ENCODE measurements around the gene USP11. TPM values are rescaled to one million over a fixed set of nuclear protein-coding genes. Genes with fewer than 3 reads are reported as not detected.

USP11 gene
- total and polyA plus RNA-seq, 7 donors = 4.9 to 37.7 (median 21.8) TPM

- Histone ChIP-seq H3K4me3 (no peak overlapping the region), H3K9me3 (no peaks in the 10 kb centered on the region), H3K27ac (peak overlapping the region in 1 of 4 donors; percentile 62), H3K4me1 (peaks cover 0 to 53% (median 36%) of the 10 kb centered on the region in 4 donors), H3K27me3 (no peaks in the 10 kb centered on the region), H3K36me3 (peaks cover 34 to 49% (median 46%) of the 10 kb centered on the region in 4 donors)
- DNase-seq = no peak
- WGBS, 2 donors = 80 to 88% methylated on average over 10 of the region's 10 CpGs
- intact Hi-C loops (cut with DNase I) = no loop called here
- TF ChIP-seq EP300 (IDR thresholded peaks at IDR 0.05) (no peak), POLR2AphosphoS5 (IDR thresholded peaks at IDR 0.05) (no peak), CTCF (IDR thresholded peaks at IDR 0.05) (no peak), POLR2A (IDR thresholded peaks at IDR 0.05) (no peak)
Measured at GRCh38 chrX:47198026-47198686, 34.7 kb upstream of the USP11 start.

GRCh38 chrX:47198687-47199080 lies 34.1 kb upstream of the USP11 start:
- 83 to 85% methylated on average over 15 of the region's 15 CpGs for WGBS, 2 donors
- Histone ChIP-seq H3K36me3 (peaks cover 37 to 52% (median 50%) of the 10 kb centered on the region in 4 donors), H3K27me3 (no peaks in the 10 kb centered on the region), H3K4me3 (no peak overlapping the region), H3K27ac (peak overlapping the region in 1 of 4 donors; percentile 62), H3K9me3 (no peaks in the 10 kb centered on the region), H3K4me1 (peaks cover 0 to 51% (median 36%) of the 10 kb centered on the region in 4 donors)
- TF ChIP-seq POLR2A (IDR thresholded peaks at IDR 0.05) (no peak), CTCF (IDR thresholded peaks at IDR 0.05) (no peak), POLR2AphosphoS5 (IDR thresholded peaks at IDR 0.05) (no peak), EP300 (IDR thresholded peaks at IDR 0.05) (no peak)
- intact Hi-C loops (cut with DNase I) = no loop called here
- no peak for DNase-seq

GRCh38 chrX:47199286-47199685 lies 33.5 kb upstream of the USP11 start:
- H3K4me1 ChIP-seq = peaks cover 0 to 49% (median 36%) of the 10 kb centered on the region in 4 donors
- no peak for TF ChIP-seq POLR2AphosphoS5 (IDR thresholded peaks at IDR 0.05)
- no peak for TF ChIP-seq POLR2A (IDR thresholded peaks at IDR 0.05)
- no peak for TF ChIP-seq CTCF (IDR thresholded peaks at IDR 0.05)
- TF ChIP-seq EP300 (IDR thresholded peaks at IDR 0.05) = no peak
- H3K27ac ChIP-seq = peak overlapping the region in 1 of 4 donors; percentile 62
- WGBS, 2 donors = 89 to 94% methylated on average over 10 of the region's 10 CpGs
- no peaks in the 10 kb centered on the region for H3K27me3 ChIP-seq
- DNase-seq = no peak
- intact Hi-C loops (cut with DNase I) = no loop called here
- H3K9me3 ChIP-seq = no peaks in the 10 kb centered on the region
- H3K36me3 ChIP-seq = peaks cover 37 to 55% (median 50%) of the 10 kb centered on the region in 4 donors
- H3K4me3 ChIP-seq = no peak overlapping the region

- Histone ChIP-seq H3K27ac (peak overlapping the region in 2 of 4 donors; percentile 31 to 62), H3K27me3 (no peaks in the 10 kb centered on the region), H3K4me1 (peaks cover 0 to 36% (median 26%) of the 10 kb centered on the region in 4 donors), H3K4me3 (no peak overlapping the region), H3K9me3 (no peaks in the 10 kb centered on the region), H3K36me3 (peaks cover 37 to 68% (median 56%) of the 10 kb centered on the region in 4 donors)
- DNase-seq = no peak
- intact Hi-C loops (cut with DNase I) = no loop called here
- TF ChIP-seq POLR2AphosphoS5 (IDR thresholded peaks at IDR 0.05) (no peak), POLR2A (IDR thresholded peaks at IDR 0.05) (no peak), EP300 (IDR thresholded peaks at IDR 0.05) (no peak), CTCF (IDR thresholded peaks at IDR 0.05) (no peak)
- WGBS, 2 donors = 44 to 75% methylated on average over 9 of the region's 9 CpGs
Measured at GRCh38 chrX:47200385-47201150, 32.2 kb upstream of the USP11 start.

Measured in sigmoid colon (tissue), 7 donors.